Caco-2 (cell line): ENCODE results near the gene ZNF582. TPM values are rescaled to one million over a fixed set of nuclear protein-coding genes. Genes with fewer than 3 reads are reported as not detected.

Source experiments
- BruUV-seq: library from RNA; stranded (reverse); fragments of 400-500 nt; replicated peaks from 2 replicates; lab custom pipeline; 2021; lab: Mats Ljungman, UMichigan
- CTCF ChIA-PET: fragments of 300-600 bp; sonication (Branson Sonifier 250); formaldehyde crosslinking; loops from one replicate; lab custom pipeline; 2022; ENCODE audit warnings: antibody characterized with exemption; lab: Charles Lee
- POLR2A ChIA-PET: fragments of 300-600 bp; sonication (Branson Sonifier 250); formaldehyde crosslinking; loops from one replicate; lab custom pipeline; 2022; ENCODE audit warnings: antibody characterized with exemption; lab: Charles Lee
- DNase-seq, 2 experiments: peaks; one replicate each; pipeline versions ENCODE4 v3.0.0 to v3.0.0-alpha.2; 2020 to 2022
- H3K27me3 ChIP-seq: replicated peaks from 2 replicates; pipeline ENCODE4 v1.6.0; 2011; ENCODE audit warnings: low read length; ENCODE audit not compliant: control insufficient read depth, insufficient read depth
- H3K36me3 ChIP-seq: 2 replicates; pipeline ENCODE4 v1.5.1; 2011; ENCODE audit warnings: low read length; ENCODE audit not compliant: control insufficient read depth, insufficient read depth
- H3K4me1 ChIP-seq: fragments of 250-450 bp; sonication (Bioruptor Pico); 2 replicates; pipeline ENCODE4 v1.5.1; 2020; ENCODE audit warnings: mild to moderate bottlenecking
- H3K4me3 ChIP-seq: 2 replicates; pipeline ENCODE4 v1.5.1; 2011; ENCODE audit warnings: low read depth, mild to moderate bottlenecking, control low read depth, low read length
- H3K9me3 ChIP-seq: fragments of 250-450 bp; sonication (Bioruptor Pico); 2 replicates; pipeline ENCODE4 v1.5.1; 2020; ENCODE audit warnings: mild to moderate bottlenecking, moderate library complexity
- H3K27ac Mint-ChIP-seq: one replicate; pipeline ENCODE4 v1.8.0; 2022; ENCODE audit warnings: mixed read lengths; ENCODE audit not compliant: unreplicated experiment
- H3K27me3 Mint-ChIP-seq: one replicate; pipeline ENCODE4 v1.8.0; 2022; ENCODE audit warnings: mixed read lengths; ENCODE audit not compliant: insufficient read depth, unreplicated experiment
- H3K36me3 Mint-ChIP-seq: one replicate; pipeline ENCODE4 v1.8.0; 2022; ENCODE audit warnings: mild to moderate bottlenecking, mixed read lengths; ENCODE audit not compliant: insufficient read depth, unreplicated experiment
- H3K4me1 Mint-ChIP-seq: one replicate; pipeline ENCODE4 v1.8.0; 2022; ENCODE audit warnings: low read depth, mixed read lengths; ENCODE audit not compliant: unreplicated experiment
- H3K4me3 Mint-ChIP-seq: one replicate; pipeline ENCODE4 v1.8.0; 2022; ENCODE audit warnings: mild to moderate bottlenecking, moderate library complexity, mixed read lengths; ENCODE audit not compliant: unreplicated experiment
- H3K9me3 Mint-ChIP-seq: one replicate; pipeline ENCODE4 v1.8.0; 2022; ENCODE audit warnings: mixed read lengths; ENCODE audit not compliant: unreplicated experiment
- intact Hi-C: fragments of 100-400 bp; cut with micrococcal nuclease; formaldehyde crosslinking; loops from one replicate; pipeline ENCODE4 v1.10.0; 2022; ENCODE audit not compliant: unreplicated experiment
- total RNA-seq: library from RNA; stranded (reverse); gene quantifications from 2 replicates; pipeline ENCODE4 v1.2.3, GENCODE V29; 2022
- TF ChIP-seq, protein P1 (sequence below), 2 experiments: fragments of 200-600 bp in 1 of 2; IDR thresholded peaks; 1 replicate in 1 of 2; 2 replicates in 1 of 2; pipeline versions ENCODE4 v1.5.1 to v1.8.0; 2011 to 2022; ENCODE audit warnings: antibody characterized with exemption in 1 of 2, control low read depth in 1 of 2, inconsistent platforms in 1 of 2, low read depth in 1 of 2, low read length in 1 of 2, mild to moderate bottlenecking in 1 of 2, moderate library complexity in 1 of 2; ENCODE audit not compliant: insufficient read depth in 1 of 2, severe bottlenecking in 1 of 2, unreplicated experiment in 1 of 2

Gene ZNF582
- total RNA-seq, 1 experiment from 2014 or later: not detected

- Mint-ChIP-seq H3K4me3 (no peak overlapping the region), H3K27ac (no peak overlapping the region), H3K36me3 (no peaks in the 10 kb centered on the region), H3K4me1 (no peaks in the 10 kb centered on the region), H3K9me3 (peaks cover 84% of the 10 kb centered on the region), H3K27me3 (no peaks in the 10 kb centered on the region)
- TF ChIP-seq, protein P1, sequence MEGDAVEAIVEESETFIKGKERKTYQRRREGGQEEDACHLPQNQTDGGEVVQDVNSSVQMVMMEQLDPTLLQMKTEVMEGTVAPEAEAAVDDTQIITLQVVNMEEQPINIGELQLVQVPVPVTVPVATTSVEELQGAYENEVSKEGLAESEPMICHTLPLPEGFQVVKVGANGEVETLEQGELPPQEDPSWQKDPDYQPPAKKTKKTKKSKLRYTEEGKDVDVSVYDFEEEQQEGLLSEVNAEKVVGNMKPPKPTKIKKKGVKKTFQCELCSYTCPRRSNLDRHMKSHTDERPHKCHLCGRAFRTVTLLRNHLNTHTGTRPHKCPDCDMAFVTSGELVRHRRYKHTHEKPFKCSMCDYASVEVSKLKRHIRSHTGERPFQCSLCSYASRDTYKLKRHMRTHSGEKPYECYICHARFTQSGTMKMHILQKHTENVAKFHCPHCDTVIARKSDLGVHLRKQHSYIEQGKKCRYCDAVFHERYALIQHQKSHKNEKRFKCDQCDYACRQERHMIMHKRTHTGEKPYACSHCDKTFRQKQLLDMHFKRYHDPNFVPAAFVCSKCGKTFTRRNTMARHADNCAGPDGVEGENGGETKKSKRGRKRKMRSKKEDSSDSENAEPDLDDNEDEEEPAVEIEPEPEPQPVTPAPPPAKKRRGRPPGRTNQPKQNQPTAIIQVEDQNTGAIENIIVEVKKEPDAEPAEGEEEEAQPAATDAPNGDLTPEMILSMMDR (IDR thresholded peaks at IDR 0.05; ENCODE audit: insufficient read depth in 1 of 2, low read depth in 1 of 2, low read length in 1 of 2, severe bottlenecking in 1 of 2, unreplicated experiment in 1 of 2): no peak
- ChIA-PET CTCF (no interaction called here), POLR2A (no interaction called here)
- no peaks in the 10 kb centered on the region for H3K27me3 ChIP-seq
- no peaks in the 10 kb centered on the region for H3K36me3 ChIP-seq
- DNase-seq: no peak
- H3K9me3 ChIP-seq: peaks cover 76% of the 10 kb centered on the region
- intact Hi-C loops: no loop called here
- no peaks in the 10 kb centered on the region for H3K4me1 ChIP-seq
- H3K4me3 ChIP-seq: no peak overlapping the region
- BruUV-seq: no TSS peak
Measured at GRCh38 chr19:56423276-56423984, 30.1 kb upstream of the ZNF582 start.

- TF ChIP-seq, protein P1 (IDR thresholded peaks at IDR 0.05; ENCODE audit: insufficient read depth in 1 of 2, low read depth in 1 of 2, low read length in 1 of 2, severe bottlenecking in 1 of 2, unreplicated experiment in 1 of 2): no peak
- Mint-ChIP-seq H3K4me1 (no peaks in the 10 kb centered on the region), H3K36me3 (no peaks in the 10 kb centered on the region), H3K4me3 (no peak overlapping the region), H3K27ac (no peak overlapping the region), H3K27me3 (no peaks in the 10 kb centered on the region), H3K9me3 (peaks cover 72% of the 10 kb centered on the region)
- peaks cover 49% of the 10 kb centered on the region for H3K9me3 ChIP-seq
- no peaks in the 10 kb centered on the region for H3K4me1 ChIP-seq
- intact Hi-C loops: no loop called here
- POLR2A ChIA-PET: no interaction called here
- H3K4me3 ChIP-seq: no peak overlapping the region
- no peaks in the 10 kb centered on the region for H3K27me3 ChIP-seq
- no peak for DNase-seq
- no TSS peak for BruUV-seq
- H3K36me3 ChIP-seq: no peaks in the 10 kb centered on the region
- CTCF ChIA-PET: no interaction called here
Measured at GRCh38 chr19:56405062-56405461, 11.7 kb upstream of the ZNF582 start.

- ChIA-PET POLR2A (no interaction called here), CTCF (no interaction called here)
- H3K27ac Mint-ChIP-seq: no peak overlapping the region
- DNase-seq: no peak
- H3K9me3 ChIP-seq: peaks cover 50% of the 10 kb centered on the region
- intact Hi-C loops: no loop called here
- no peaks in the 10 kb centered on the region for H3K36me3 Mint-ChIP-seq
- H3K4me1 ChIP-seq: no peaks in the 10 kb centered on the region
- peaks cover 72% of the 10 kb centered on the region for H3K9me3 Mint-ChIP-seq
- no peaks in the 10 kb centered on the region for H3K27me3 Mint-ChIP-seq
- peak overlapping the region; percentile 23 for H3K4me3 Mint-ChIP-seq
- H3K36me3 ChIP-seq: no peaks in the 10 kb centered on the region
- H3K27me3 ChIP-seq: no peaks in the 10 kb centered on the region
- no peaks in the 10 kb centered on the region for H3K4me1 Mint-ChIP-seq
- TF ChIP-seq, protein P1 (IDR thresholded peaks at IDR 0.05; ENCODE audit: insufficient read depth in 1 of 2, low read depth in 1 of 2, low read length in 1 of 2, severe bottlenecking in 1 of 2, unreplicated experiment in 1 of 2): no peak
- no TSS peak for BruUV-seq
- H3K4me3 ChIP-seq: no peak overlapping the region
Measured at GRCh38 chr19:56404705-56405056, 11.3 kb upstream of the ZNF582 start.
